Right lobe of liver (tissue), 4 donors: Measurements from ENCODE around the gene PNMA8C.

Source experiments
- POLR2A ChIP-seq: fragments of 450-650 bp; IDR thresholded peaks from one replicate; pipeline ENCODE4 v1.6.1; 2017; ENCODE audit warnings: antibody characterized with exemption, mild to moderate bottlenecking
- TF ChIP-seq, protein P1 (sequence below), 4 donors: fragments of 200-600 bp in 3 of 4; fragments of 450-650 bp in 1 of 4; IDR thresholded peaks; one replicate each; pipeline versions ENCODE4 v1.5.1 to v1.8.0; 2016 to 2022; ENCODE audit warnings: antibody characterized with exemption in 4 of 4, mild to moderate bottlenecking in 2 of 4
- donor health status: DM: no; HTN: no; CAD: no.
- donor health status: DM: no; HTN: no; CAD: no.
- donor health status: DM: no; HTN: yes; CAD: no.

DNA sequence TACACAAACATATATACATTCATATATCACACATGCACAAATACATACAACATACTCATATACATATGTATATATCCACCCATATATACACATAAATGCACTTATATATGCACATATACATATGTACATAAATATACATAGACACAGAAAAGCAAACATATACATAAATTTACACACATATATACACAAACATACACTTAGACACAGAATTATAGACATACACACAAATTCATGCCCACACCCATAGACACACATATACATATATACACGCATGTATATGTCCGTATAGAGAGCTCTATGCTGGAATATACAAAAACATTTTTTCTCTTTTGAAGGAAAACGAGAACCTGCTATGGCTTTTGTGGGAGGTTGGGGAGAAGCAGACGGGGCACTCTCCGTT lies 22.0 kb upstream of the PNMA8C start:
- TF ChIP-seq POLR2A: no peak
- TF ChIP-seq, protein P1, sequence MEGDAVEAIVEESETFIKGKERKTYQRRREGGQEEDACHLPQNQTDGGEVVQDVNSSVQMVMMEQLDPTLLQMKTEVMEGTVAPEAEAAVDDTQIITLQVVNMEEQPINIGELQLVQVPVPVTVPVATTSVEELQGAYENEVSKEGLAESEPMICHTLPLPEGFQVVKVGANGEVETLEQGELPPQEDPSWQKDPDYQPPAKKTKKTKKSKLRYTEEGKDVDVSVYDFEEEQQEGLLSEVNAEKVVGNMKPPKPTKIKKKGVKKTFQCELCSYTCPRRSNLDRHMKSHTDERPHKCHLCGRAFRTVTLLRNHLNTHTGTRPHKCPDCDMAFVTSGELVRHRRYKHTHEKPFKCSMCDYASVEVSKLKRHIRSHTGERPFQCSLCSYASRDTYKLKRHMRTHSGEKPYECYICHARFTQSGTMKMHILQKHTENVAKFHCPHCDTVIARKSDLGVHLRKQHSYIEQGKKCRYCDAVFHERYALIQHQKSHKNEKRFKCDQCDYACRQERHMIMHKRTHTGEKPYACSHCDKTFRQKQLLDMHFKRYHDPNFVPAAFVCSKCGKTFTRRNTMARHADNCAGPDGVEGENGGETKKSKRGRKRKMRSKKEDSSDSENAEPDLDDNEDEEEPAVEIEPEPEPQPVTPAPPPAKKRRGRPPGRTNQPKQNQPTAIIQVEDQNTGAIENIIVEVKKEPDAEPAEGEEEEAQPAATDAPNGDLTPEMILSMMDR (IDR thresholded peaks at IDR 0.05): no peak
